Measurements from ENCODE around the gene ZNF268. TPM values are rescaled to one million over a fixed set of nuclear protein-coding genes. Genes with fewer than 3 reads are reported as not detected.

The ZNF268 gene
- total RNA-seq: 10 to 100 TPM; 13.0 to 16.2 TPM
- total RNA-seq: 14.5 to 52.6 reads per million in 2 donors

- Mint-ChIP-seq H3K4me3 (peak within 1 kb of the TSS; percentile 92), H3K4me1 (peaks cover 4% of the 10 kb centered on the region), H3K27me3 (no peaks in the 10 kb centered on the region), H3K27ac (peak within 1 kb of the TSS; percentile 82), H3K36me3 (ENCODE audit: low read depth) (peaks cover 6% of the 10 kb centered on the region)
- DNase-seq (peak; percentile 65 to 81 (median 65)), ATAC-seq (peak; percentile 95)
- H3K9me3 ChIP-seq (ENCODE audit: control insufficient read depth, low read length, poor library complexity, severe bottlenecking): peaks cover 8% of the 10 kb centered on the region
These were observed at the start of gene ZNF268 for GRCh38 chr12:133181238-133181959. ZNF268 (plus strand) TSS chr12:133181495; CDS start chr12:133181998, 503 bp downstream.

- Mint-ChIP-seq H3K4me3 (no peak overlapping the region), H3K27me3 (no peaks in the 10 kb centered on the region), H3K4me1 (peaks cover 2% of the 10 kb centered on the region), H3K36me3 (ENCODE audit: low read depth) (peaks cover 20% of the 10 kb centered on the region), H3K27ac (no peak overlapping the region)
- H3K9me3 ChIP-seq (ENCODE audit: control insufficient read depth, low read length, poor library complexity, severe bottlenecking): peaks cover 49% of the 10 kb centered on the region
- DNase-seq (no peak), ATAC-seq (no peak)
These were observed 45.5 kb upstream of the ZNF268 start for GRCh38 chr12:133135747-133136146.

- peaks cover 22% of the 10 kb centered on the region for H3K9me3 ChIP-seq (ENCODE audit: control insufficient read depth, low read length, poor library complexity, severe bottlenecking)
- Mint-ChIP-seq H3K4me1 (no peaks in the 10 kb centered on the region), H3K36me3 (ENCODE audit: low read depth) (peaks cover 9% of the 10 kb centered on the region), H3K4me3 (no peak overlapping the region), H3K27ac (no peak overlapping the region), H3K27me3 (no peaks in the 10 kb centered on the region)
- DNase-seq: no peak
- no peak for ATAC-seq
These were observed 35.3 kb upstream of the ZNF268 start for GRCh38 chr12:133145981-133146380.

- Mint-ChIP-seq H3K4me3 (no peak overlapping the region), H3K36me3 (ENCODE audit: low read depth) (peaks cover 20% of the 10 kb centered on the region), H3K27ac (no peak overlapping the region), H3K4me1 (no peaks in the 10 kb centered on the region), H3K27me3 (no peaks in the 10 kb centered on the region)
- no peak for ATAC-seq
- no peak for DNase-seq
- H3K9me3 ChIP-seq (ENCODE audit: control insufficient read depth, low read length, poor library complexity, severe bottlenecking): peaks cover 48% of the 10 kb centered on the region
These were observed 25.1 kb upstream of the ZNF268 start for GRCh38 chr12:133156125-133156690.

GRCh38 chr12:133165776-133166175, 15.5 kb upstream of the ZNF268 start:
- Mint-ChIP-seq H3K27me3 (no peaks in the 10 kb centered on the region), H3K36me3 (ENCODE audit: low read depth) (no peaks in the 10 kb centered on the region), H3K4me3 (no peak overlapping the region), H3K27ac (no peak overlapping the region), H3K4me1 (no peaks in the 10 kb centered on the region)
- H3K9me3 ChIP-seq (ENCODE audit: control insufficient read depth, low read length, poor library complexity, severe bottlenecking): peaks cover 6% of the 10 kb centered on the region
- ATAC-seq (no peak), DNase-seq (no peak)

GRCh38 chr12:133172491-133172890, 8.8 kb upstream of the ZNF268 start:
- H3K9me3 ChIP-seq (ENCODE audit: control insufficient read depth, low read length, poor library complexity, severe bottlenecking): peaks cover 13% of the 10 kb centered on the region

GRCh38 chr12:133174901-133175300, 6.4 kb upstream of the ZNF268 start:
- H3K4me1 Mint-ChIP-seq: no peaks in the 10 kb centered on the region
- ATAC-seq (no peak), DNase-seq (no peak)
- no peaks in the 10 kb centered on the region for H3K27me3 Mint-ChIP-seq
- H3K4me3 Mint-ChIP-seq: no peak overlapping the region
- no peak overlapping the region for H3K27ac Mint-ChIP-seq
- H3K36me3 Mint-ChIP-seq (ENCODE audit: low read depth): no peaks in the 10 kb centered on the region
- peaks cover 13% of the 10 kb centered on the region for H3K9me3 ChIP-seq (ENCODE audit: control insufficient read depth, low read length, poor library complexity, severe bottlenecking)

More at GRCh38 chr12:133172491-133172890, 8.8 kb upstream of the ZNF268 start:
- ATAC-seq (no peak), DNase-seq (no peak)
- Mint-ChIP-seq H3K27ac (no peak overlapping the region), H3K4me3 (no peak overlapping the region), H3K4me1 (no peaks in the 10 kb centered on the region), H3K36me3 (ENCODE audit: low read depth) (no peaks in the 10 kb centered on the region), H3K27me3 (no peaks in the 10 kb centered on the region)

- no peaks in the 10 kb centered on the region for H3K27me3 Mint-ChIP-seq
- H3K4me3 Mint-ChIP-seq: no peak overlapping the region
- no peak for DNase-seq
- H3K9me3 ChIP-seq (ENCODE audit: control insufficient read depth, low read length, poor library complexity, severe bottlenecking): peaks cover 6% of the 10 kb centered on the region
- H3K27ac Mint-ChIP-seq: no peak overlapping the region
- ATAC-seq: no peak
- peaks cover 6% of the 10 kb centered on the region for H3K36me3 Mint-ChIP-seq (ENCODE audit: low read depth)
- H3K4me1 Mint-ChIP-seq: peaks cover 4% of the 10 kb centered on the region
These were observed 626 bp upstream of the ZNF268 start for GRCh38 chr12:133180669-133181068.

- H3K9me3 ChIP-seq (ENCODE audit: control insufficient read depth, low read length, poor library complexity, severe bottlenecking): peaks cover 59% of the 10 kb centered on the region
- H3K27ac Mint-ChIP-seq: no peak overlapping the region
- ATAC-seq (no peak), DNase-seq (no peak)
- H3K4me3 Mint-ChIP-seq: no peak overlapping the region
- H3K4me1 Mint-ChIP-seq: no peaks in the 10 kb centered on the region
- H3K36me3 Mint-ChIP-seq (ENCODE audit: low read depth): peaks cover 34% of the 10 kb centered on the region
- H3K27me3 Mint-ChIP-seq: no peaks in the 10 kb centered on the region
These were observed 8.9 kb downstream of the ZNF268 start for GRCh38 chr12:133190176-133190575.

- DNase-seq: no peak
- H3K9me3 ChIP-seq (ENCODE audit: control insufficient read depth, low read length, poor library complexity, severe bottlenecking): peaks cover 52% of the 10 kb centered on the region
These were observed 11.6 kb downstream of the ZNF268 start for GRCh38 chr12:133192847-133193246.

GRCh38 chr12:133201888-133202287, 20.6 kb downstream of the ZNF268 start:
- no peak overlapping the region for H3K4me3 Mint-ChIP-seq
- H3K9me3 ChIP-seq (ENCODE audit: control insufficient read depth, low read length, poor library complexity, severe bottlenecking): peaks cover 61% of the 10 kb centered on the region
- H3K27me3 Mint-ChIP-seq: no peaks in the 10 kb centered on the region
- H3K4me1 Mint-ChIP-seq: no peaks in the 10 kb centered on the region
- H3K36me3 Mint-ChIP-seq (ENCODE audit: low read depth): peaks cover 8% of the 10 kb centered on the region
- DNase-seq: no peak
- no peak overlapping the region for H3K27ac Mint-ChIP-seq
- ATAC-seq: no peak

More at GRCh38 chr12:133192847-133193246, 11.6 kb downstream of the ZNF268 start:
- Mint-ChIP-seq H3K27ac (no peak overlapping the region), H3K27me3 (no peaks in the 10 kb centered on the region), H3K36me3 (ENCODE audit: low read depth) (peaks cover 32% of the 10 kb centered on the region), H3K4me1 (no peaks in the 10 kb centered on the region), H3K4me3 (no peak overlapping the region)
- ATAC-seq: no peak

GRCh38 chr12:133202493-133203343, 21.4 kb downstream of the ZNF268 start:
- peak overlapping the region; percentile 49 for H3K4me3 Mint-ChIP-seq
- no peaks in the 10 kb centered on the region for H3K27me3 Mint-ChIP-seq
- no peaks in the 10 kb centered on the region for H3K4me1 Mint-ChIP-seq
- no peak for DNase-seq
- no peak for ATAC-seq
- peaks cover 8% of the 10 kb centered on the region for H3K36me3 Mint-ChIP-seq (ENCODE audit: low read depth)
- peaks cover 66% of the 10 kb centered on the region for H3K9me3 ChIP-seq (ENCODE audit: control insufficient read depth, low read length, poor library complexity, severe bottlenecking)
- peak overlapping the region; percentile 5 for H3K27ac Mint-ChIP-seq

All from T-helper 17 cell (primary cell).